HG02973 (cell line): ENCODE measurements around the gene XIAP.

ENCODE experiments used
- ATAC-seq: cut with Tn5 transposase; IDR thresholded peaks from one replicate; pipeline ENCODE4 v1.9.1; 2021; ENCODE audit warnings: moderate library complexity; ENCODE audit not compliant: unreplicated experiment

Gene XIAP

DNA sequence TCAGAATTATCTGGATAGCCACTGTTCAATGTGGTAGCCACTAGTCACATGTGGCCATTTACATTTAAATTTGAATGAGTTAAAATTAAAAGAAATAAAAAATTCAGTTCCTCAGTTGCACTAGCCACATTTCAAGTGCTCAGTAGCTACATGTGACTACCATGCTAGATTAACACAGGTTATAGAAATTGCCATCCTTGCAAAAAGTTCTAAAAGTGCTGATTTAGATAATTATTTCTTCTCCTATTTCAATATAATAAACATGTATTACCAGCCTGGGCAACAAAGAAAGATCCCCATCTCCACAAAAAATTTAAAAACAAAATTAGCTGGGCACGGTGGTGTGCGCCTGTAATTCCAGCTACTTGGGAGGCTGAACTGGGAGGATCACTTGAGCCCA is 90.0 kb downstream of the XIAP start:
- no peak for ATAC-seq

DNA sequence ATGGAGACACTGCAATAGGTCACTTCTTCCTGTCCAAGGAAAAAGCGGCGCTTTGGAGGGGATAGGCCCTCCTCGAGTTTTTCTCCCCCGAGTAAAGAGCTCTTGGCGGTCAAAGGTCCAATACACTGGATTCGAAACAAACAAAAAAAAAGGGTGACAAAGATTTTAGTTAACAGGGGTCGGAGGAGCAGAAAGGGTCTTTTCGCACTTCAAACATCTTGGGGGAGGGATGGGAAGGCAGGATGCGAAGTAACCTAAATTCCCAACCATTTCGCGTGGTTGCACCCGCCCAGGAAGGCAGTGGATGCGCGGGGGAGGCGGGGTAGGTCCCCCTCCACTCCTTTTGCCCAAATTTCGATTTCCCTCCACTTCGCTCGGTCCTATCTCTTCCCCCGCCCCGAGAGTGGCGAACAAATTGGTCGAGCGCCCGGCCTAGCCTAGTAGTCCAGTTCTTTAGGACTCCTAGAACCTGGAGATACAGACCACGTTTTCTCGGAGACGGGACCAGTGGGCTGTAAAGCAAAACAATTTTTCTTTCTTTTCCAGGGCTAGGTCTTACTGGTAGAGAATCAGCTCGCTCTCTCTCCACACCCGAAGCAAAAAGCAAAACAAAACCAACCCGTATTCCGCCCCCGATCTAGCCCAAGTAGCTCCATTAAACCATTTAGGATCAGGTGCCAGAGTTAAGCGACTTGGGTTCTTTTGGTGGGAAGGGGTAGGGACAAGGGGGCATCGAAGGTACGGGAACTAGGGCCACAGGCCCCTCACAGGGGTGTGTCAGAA is 99.6 kb downstream of the XIAP start:
- no peak for ATAC-seq

DNA sequence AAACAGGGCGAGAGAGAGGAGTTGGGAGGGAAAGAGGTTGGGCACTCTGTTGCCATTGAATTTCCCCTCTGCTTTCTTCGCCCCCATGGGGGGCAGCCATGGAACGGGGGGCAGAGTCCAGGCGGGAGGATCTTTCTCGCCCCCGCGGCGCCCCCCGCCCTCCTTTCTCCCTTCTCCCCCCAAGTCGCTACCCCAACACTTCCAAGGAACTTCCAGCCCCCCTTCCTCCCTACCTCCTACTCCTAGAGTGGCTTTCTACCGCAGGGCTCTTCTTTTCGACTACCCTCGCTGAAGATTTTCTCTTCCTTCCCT is 101.1 kb downstream of the XIAP start:
- ATAC-seq: no peak

DNA sequence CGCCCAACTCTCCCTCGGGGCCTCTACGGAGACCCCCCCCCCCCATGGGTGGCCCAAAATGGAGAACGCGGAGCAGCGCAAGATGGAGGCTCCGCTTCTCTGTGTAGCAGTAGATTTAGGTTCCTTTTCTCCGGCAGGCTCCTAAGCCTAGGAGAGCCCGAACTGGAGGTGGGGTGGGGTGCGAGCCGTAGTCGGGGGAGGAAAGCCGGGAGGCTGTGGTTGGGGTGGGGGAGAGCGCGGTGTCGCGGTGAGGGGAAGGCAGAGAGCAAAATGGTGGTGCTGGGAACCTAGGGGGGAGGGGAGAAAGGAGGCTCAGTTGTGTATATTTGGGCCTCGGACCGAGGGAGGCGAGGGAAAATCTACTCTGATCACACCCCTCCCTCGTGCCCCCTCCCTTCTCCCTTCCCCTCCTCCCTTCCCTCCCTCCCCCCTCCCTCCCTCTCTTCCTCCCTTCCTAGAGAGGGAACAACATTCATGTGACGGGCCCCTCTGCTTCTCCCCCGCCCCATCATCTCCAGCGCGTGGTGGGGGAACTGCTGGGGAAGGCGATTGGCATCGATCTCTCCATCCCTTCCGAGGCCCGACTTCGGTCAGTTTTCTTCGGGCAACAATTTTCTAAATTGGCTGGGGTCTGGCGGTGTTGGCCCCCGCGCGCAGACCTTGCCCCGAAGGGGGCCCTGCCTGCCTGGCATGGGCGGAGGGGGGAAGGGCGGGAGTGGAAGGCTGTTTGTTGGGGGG is 101.6 kb downstream of the XIAP start, which contains the start of gene STAG2:
Gene STAG2 (plus strand): TSS at position 439 of the 738 bp plus-strand sequence. CDS start 60,922 bp downstream, outside the sequence.
- no peak for ATAC-seq

DNA sequence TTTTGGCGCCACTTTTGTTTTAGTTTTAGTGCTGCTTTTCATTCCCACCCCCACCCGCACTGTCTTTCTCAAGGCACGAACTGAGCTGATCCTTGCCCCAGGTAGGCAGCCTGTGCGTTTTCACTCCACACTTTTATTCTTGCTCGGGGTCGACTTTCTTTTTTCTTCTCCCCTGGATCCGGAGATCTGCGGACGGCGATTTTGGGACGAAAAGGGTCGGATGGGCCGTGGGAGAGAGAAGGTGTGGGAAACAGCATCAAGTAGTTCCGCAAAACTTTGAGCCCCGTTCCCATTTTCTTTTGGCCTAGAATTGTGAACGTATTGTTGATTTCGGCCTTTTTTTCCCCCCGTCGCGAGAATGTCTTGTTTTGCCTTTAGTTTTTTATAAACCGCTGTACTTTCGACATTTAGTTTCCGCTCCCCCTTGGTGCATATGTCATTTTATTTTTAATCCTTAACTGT is 102.2 kb downstream of the XIAP start:
- ATAC-seq: no peak

DNA sequence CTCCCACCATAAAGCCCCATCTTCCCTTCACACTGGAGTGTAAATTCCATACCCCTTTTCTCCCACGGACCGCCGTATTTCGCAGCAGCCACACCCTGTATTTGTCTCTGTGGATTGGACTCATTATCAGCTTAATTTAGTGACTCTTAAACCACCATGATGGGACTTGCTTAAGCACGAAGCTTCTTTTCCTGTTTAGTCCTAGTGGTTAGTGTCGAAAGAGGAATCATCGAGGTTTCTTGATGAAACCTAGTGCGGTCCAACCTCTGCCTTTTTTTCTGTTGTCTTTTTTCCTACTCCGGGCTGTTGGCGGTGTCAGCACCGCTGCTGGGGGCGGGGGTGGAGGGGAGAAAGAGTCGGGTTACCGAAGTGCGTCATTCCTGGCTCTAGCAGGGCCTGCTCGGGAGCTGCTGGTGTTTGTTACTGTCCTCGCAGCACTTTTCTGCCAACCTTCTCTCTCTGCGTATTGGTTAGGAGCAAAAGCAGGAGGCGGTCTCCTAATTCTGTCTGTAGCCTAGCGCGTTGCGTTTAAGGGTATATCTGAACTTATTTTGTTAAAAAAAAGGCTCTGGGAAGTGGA is 103.0 kb downstream of the XIAP start:
- ATAC-seq: peak; percentile 55
